ENCODE measurements around the gene FAM47E.
"Not testable (repeated sequence)": the region's sequence is repeated elsewhere in the genome, so short reads cannot be mapped to it uniquely, and the experiment has no call there.

Gene FAM47E

GRCh38 chr4:76271248-76271647, 19.7 kb downstream of the FAM47E start:
- DNase-seq, result no peak

GRCh38 chr4:76272073-76272472, 20.6 kb downstream of the FAM47E start:
- no peak for DNase-seq

- no peak for DNase-seq
Measured at GRCh38 chr4:76272582-76272981, 21.1 kb downstream of the FAM47E start.

- no peak for DNase-seq
Measured at GRCh38 chr4:76272999-76273398, 21.5 kb downstream of the FAM47E start.

- no peak for DNase-seq
Measured at GRCh38 chr4:76275486-76276124, 24.1 kb downstream of the FAM47E start.

GRCh38 chr4:76276813-76277212, 25.3 kb downstream of the FAM47E start:
- DNase-seq, result no peak

- no peak for DNase-seq
Measured at GRCh38 chr4:76277667-76278066, 26.1 kb downstream of the FAM47E start.

- DNase-seq, result no peak
Measured at GRCh38 chr4:76278583-76278982, 27.1 kb downstream of the FAM47E start.

- DNase-seq, result no peak
Measured at GRCh38 chr4:76279462-76279861, 27.9 kb downstream of the FAM47E start.

GRCh38 chr4:76280488-76281441, 29.2 kb downstream of the FAM47E start:
- no peak for DNase-seq

- not testable (repeated sequence) for DNase-seq
Measured at GRCh38 chr4:76281594-76281993, 30.1 kb downstream of the FAM47E start.

GRCh38 chr4:76282941-76283689, 31.6 kb downstream of the FAM47E start:
- DNase-seq, result no peak

GRCh38 chr4:76283900-76284299, 32.4 kb downstream of the FAM47E start:
- no peak for DNase-seq

GRCh38 chr4:76287811-76288210, 36.3 kb downstream of the FAM47E start:
- not testable (repeated sequence) for DNase-seq

- no peak for DNase-seq
Measured at GRCh38 chr4:76292730-76293129, 41.2 kb downstream of the FAM47E start.

- DNase-seq, result no peak
Measured at GRCh38 chr4:76293772-76294171, 42.3 kb downstream of the FAM47E start.

- no peak for DNase-seq
Measured at GRCh38 chr4:76296286-76296820, 44.8 kb downstream of the FAM47E start.

GRCh38 chr4:76298227-76298626, 46.7 kb downstream of the FAM47E start:
- DNase-seq, result no peak

- no peak for DNase-seq
Measured at GRCh38 chr4:76300012-76300411, 48.5 kb downstream of the FAM47E start.

GRCh38 chr4:76301068-76301774, 49.7 kb downstream of the FAM47E start:
- no peak for DNase-seq

- no peak for DNase-seq
Measured at GRCh38 chr4:76301775-76302162, 50.2 kb downstream of the FAM47E start.

GRCh38 chr4:76302826-76303438, 51.4 kb downstream of the FAM47E start:
- no peak for DNase-seq

Data from NCI-H1105 (cell line).